Measurements from ENCODE around the gene ASPN.

DNA sequence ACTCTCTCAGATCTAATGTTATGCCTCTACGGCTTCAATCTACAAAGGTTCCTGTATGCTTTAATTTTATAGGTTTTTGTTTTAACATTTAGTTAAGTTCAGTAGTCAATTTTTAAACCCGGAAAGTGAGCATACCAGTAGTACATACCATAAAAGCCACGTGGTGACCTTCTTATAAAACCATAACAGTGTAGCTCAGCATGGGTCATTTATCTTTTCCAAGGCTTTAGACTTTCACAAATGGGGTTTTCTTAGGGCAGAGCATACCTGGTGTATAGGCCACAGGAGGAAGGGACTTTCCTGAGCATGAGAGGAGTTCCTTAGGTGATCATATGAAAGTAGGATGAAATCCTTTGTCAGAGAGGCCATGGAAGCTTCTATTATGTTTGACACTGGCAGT is 30.3 kb upstream of the ASPN start:
- TF ChIP-seq GATA2 (IDR thresholded peaks at IDR 0.05; ENCODE audit: low read depth, low read length): no peak
- no peak for TF ChIP-seq GATA3 (IDR thresholded peaks at IDR 0.05; ENCODE audit: low read depth, low read length)

Data from SH-SY5Y (cell line).